ENCODE measurements around the gene IGFBP3. TPM values are rescaled to one million over a fixed set of nuclear protein-coding genes. Genes with fewer than 3 reads are reported as not detected.

Gene IGFBP3
- total RNA-seq, 4 donors from 2014 or later: 126 to 765 (median 207) TPM

GRCh38 chr7:45867471-45867870 lies 53.6 kb downstream of the IGFBP3 start:
- H3K4me3 ChIP-seq (ENCODE audit: low read depth, poor library complexity, severe bottlenecking): no peak overlapping the region
- 37 to 49% methylated on average over 2 of the region's 2 CpGs for WGBS, 2 donors
- intact Hi-C loops (cut with DNase I; ENCODE audit: low total_unique reads): no loop called here
- no peak for DNase-seq (ENCODE audit: low spot score in 2 of 2)
- TF ChIP-seq POLR2A (IDR thresholded peaks at IDR 0.05) (no peak), CTCF (IDR thresholded peaks at IDR 0.05) (no peak)

GRCh38 chr7:45865594-45866410 lies 55.3 kb downstream of the IGFBP3 start:
- no peak overlapping the region for H3K4me3 ChIP-seq (ENCODE audit: low read depth, poor library complexity, severe bottlenecking)
- DNase-seq (ENCODE audit: low spot score in 2 of 2): no peak
- WGBS, 2 donors: 69 to 82% methylated on average over 12 to 13 of the region's 13 CpGs
- TF ChIP-seq CTCF (IDR thresholded peaks at IDR 0.05) (no peak), POLR2A (IDR thresholded peaks at IDR 0.05) (no peak)
- intact Hi-C loops (cut with DNase I; ENCODE audit: low total_unique reads): no loop called here

- 75 to 76% methylated on average over 8 to 9 of the region's 9 CpGs for WGBS, 2 donors
- no peak for DNase-seq (ENCODE audit: low spot score in 2 of 2)
- intact Hi-C loops (cut with DNase I; ENCODE audit: low total_unique reads): no loop called here
- TF ChIP-seq CTCF (IDR thresholded peaks at IDR 0.05) (no peak), POLR2A (IDR thresholded peaks at IDR 0.05) (no peak)
- no peak overlapping the region for H3K4me3 ChIP-seq (ENCODE audit: low read depth, poor library complexity, severe bottlenecking)
Measured at GRCh38 chr7:45863715-45864114, 57.4 kb downstream of the IGFBP3 start.

Other genes starting within 250 kb of the IGFBP3 start
- not detected for gene CCDC201, start 48.2 kb downstream of the IGFBP3 start, total RNA-seq
- gene IGFBP1, start 32.8 kb downstream of the IGFBP3 start, total RNA-seq: not detected

Measured in lower leg skin (tissue), 4 donors.